HepG2 (cell line): ENCODE results near the gene USP7. TPM values are rescaled to one million over a fixed set of nuclear protein-coding genes. Genes with fewer than 3 reads are reported as not detected.

Source experiments
- FIP1L1 ChIP-seq: fragments of 200-400 bp; formaldehyde crosslinking; IDR thresholded peaks from 2 replicates; pipeline ENCODE4 v1.6.1; 2018; ENCODE audit warnings: low read depth, mild to moderate bottlenecking, low read length, moderate library complexity, borderline replicate concordance; ENCODE audit not compliant: insufficient read depth
- JUNB ChIP-seq: sonication (generic); formaldehyde crosslinking; IDR thresholded peaks from 2 replicates; pipeline ENCODE4 v1.8.0; 2022; ENCODE audit warnings: missing genetic modification reagents, mild to moderate bottlenecking, borderline replicate concordance
- KAT2B ChIP-seq: fragments of 150-350 bp; IDR thresholded peaks from 2 replicates; pipeline ENCODE4 v1.6.1; 2014; ENCODE audit warnings: low read depth, low read length, borderline replicate concordance
- KDM4B ChIP-seq: sonication (generic); formaldehyde crosslinking; IDR thresholded peaks from 2 replicates; pipeline ENCODE4 v1.4.0; 2020; ENCODE audit warnings: missing genetic modification reagents
- KLF16 ChIP-seq, 2 experiments: sonication (generic) in 1 of 2; formaldehyde crosslinking in 1 of 2; IDR thresholded peaks; 2 replicates each; pipeline versions ENCODE4 v1.6.1 to v1.8.0; 2016 to 2023; ENCODE audit warnings: missing genetic modification reagents in 2 of 2, missing compliant biosample characterization in 1 of 2
- LBX2 ChIP-seq: sonication (generic); formaldehyde crosslinking; IDR thresholded peaks from 2 replicates; pipeline ENCODE4 v1.5.0; 2020; ENCODE audit warnings: missing genetic modification reagents, mild to moderate bottlenecking, borderline replicate concordance
- MAZ ChIP-seq, 2 experiments: sonication (generic) in 1 of 2; formaldehyde crosslinking in 1 of 2; IDR thresholded peaks; 2 replicates each; pipeline versions ENCODE4 v1.5.0 to v1.6.1; 2012 to 2020; ENCODE audit warnings: low read depth in 2 of 2, mild to moderate bottlenecking in 2 of 2, borderline replicate concordance in 1 of 2, improper control_type of control experiment in 1 of 2, low read length in 1 of 2, missing genetic modification reagents in 1 of 2, moderate library complexity in 1 of 2
- MXI1 ChIP-seq: IDR thresholded peaks from 3 replicates; pipeline ENCODE4 v1.6.1; 2012; ENCODE audit warnings: low read depth, low read length, inconsistent platforms, borderline replicate concordance
- SOX6 ChIP-seq, 2 experiments: fragments of 450-650 bp in 1 of 2; sonication (generic) in 1 of 2; formaldehyde crosslinking in 1 of 2; IDR thresholded peaks; 2 replicates each; pipeline versions ENCODE4 v1.4.0 to v1.6.1; 2017 to 2020; ENCODE audit warnings: antibody characterized with exemption in 1 of 2, mild to moderate bottlenecking in 1 of 2, missing genetic modification reagents in 1 of 2
- STAT5B ChIP-seq: sonication (generic); formaldehyde crosslinking; IDR thresholded peaks from 2 replicates; pipeline ENCODE4 v1.4.0; 2020; ENCODE audit warnings: missing genetic modification reagents
- THYN1 ChIP-seq: sonication (generic); formaldehyde crosslinking; IDR thresholded peaks from 2 replicates; pipeline ENCODE4 v1.8.1; 2023; ENCODE audit warnings: low read depth, mild to moderate bottlenecking, moderate library complexity, missing genetic modification reagents, borderline replicate concordance
- UBTF ChIP-seq: sonication (generic); formaldehyde crosslinking; IDR thresholded peaks from 2 replicates; pipeline ENCODE4 v1.4.0; 2020; ENCODE audit warnings: mild to moderate bottlenecking, missing genetic modification reagents
- ZHX2 ChIP-seq, 2 experiments: sonication (generic) in 1 of 2; formaldehyde crosslinking in 1 of 2; IDR thresholded peaks; 2 replicates each; pipeline versions ENCODE4 v1.6.1 to v1.9.0; 2014 to 2022; ENCODE audit warnings: antibody characterized with exemption in 1 of 2, borderline replicate concordance in 1 of 2, inconsistent platforms in 1 of 2, low read depth in 1 of 2, missing genetic modification reagents in 1 of 2
- ZNF616 ChIP-seq: sonication (generic); formaldehyde crosslinking; IDR thresholded peaks from 2 replicates; pipeline ENCODE4 v1.5.0; 2020; ENCODE audit warnings: low read depth, mild to moderate bottlenecking, missing genetic modification reagents
- ZNF816 ChIP-seq: sonication (generic); formaldehyde crosslinking; IDR thresholded peaks from 2 replicates; pipeline ENCODE4 v1.8.0; 2022; ENCODE audit warnings: missing genetic modification reagents, mild to moderate bottlenecking, borderline replicate concordance
- polyA plus RNA-seq, 8 experiments: library from polyadenylated mRNA; depleted of rRNA in 3 of 8; stranded (reverse) in 7 of 8; unstranded in 1 of 8; fragments of >200 nt; fragmentation: Illumina TruSeq in 4 of 8; extraction: Trizol in 4 of 8; gene quantifications; 2 replicates each; pipeline versions ENCODE4 v1.2.1 to v1.2.3, GENCODE V29; 2011 to 2016; ENCODE audit warnings: low read depth in 4 of 8, missing spikeins in 1 of 8, mixed read lengths in 1 of 8; ENCODE audit not compliant: insufficient read depth in 1 of 8
- total RNA-seq, 5 experiments: library from RNA; depleted of rRNA; stranded (reverse); fragments of >200 nt; fragmentation: Illumina TruSeq; extraction: Trizol; gene quantifications; 2 replicates each; pipeline ENCODE4 v1.2.3, GENCODE V29; 2016; ENCODE audit warnings: low read depth in 1 of 5
- TF ChIP-seq, protein P1 (sequence below): IDR thresholded peaks from 2 replicates; pipeline ENCODE4 v1.6.1; 2016; ENCODE audit warnings: missing compliant biosample characterization, missing genetic modification reagents, borderline replicate concordance

USP7 gene
- total and polyA plus RNA-seq, 2 of the 13 experiments (the other 11 are each of a cell fraction or from before 2014, with no cell fraction given): 52.5 to 173 TPM

DNA sequence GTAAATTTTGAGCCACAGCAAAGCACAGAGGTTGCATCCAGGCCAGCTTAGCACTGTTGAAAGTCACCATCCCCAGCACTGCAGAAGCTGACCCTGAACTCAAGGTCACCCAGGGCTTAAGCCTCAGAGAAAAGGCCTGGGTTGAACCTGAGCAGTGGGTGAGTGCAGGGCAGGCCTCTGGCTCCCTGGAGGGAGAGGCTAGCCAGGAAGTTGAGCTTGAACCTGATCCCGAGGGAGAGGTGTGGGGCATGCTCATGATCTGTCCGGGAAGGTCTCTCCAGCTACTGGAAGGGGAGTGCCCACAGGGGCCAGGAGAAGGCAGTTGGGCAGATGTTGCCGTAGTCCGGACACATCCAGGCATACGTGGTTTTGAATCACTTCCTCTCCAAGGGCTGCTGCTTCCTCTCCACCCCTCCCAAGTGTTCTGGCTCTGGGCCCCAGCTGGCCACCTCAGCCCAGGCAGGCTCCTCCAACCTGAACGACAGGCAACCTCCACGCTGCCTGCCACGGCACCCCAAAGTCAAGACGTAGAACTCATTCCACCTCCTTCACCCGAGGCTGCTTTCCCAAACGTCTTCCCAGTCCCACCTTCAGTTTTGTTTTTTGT is 113.3 kb downstream of the USP7 start (continued):
- TF ChIP-seq, protein P1, sequence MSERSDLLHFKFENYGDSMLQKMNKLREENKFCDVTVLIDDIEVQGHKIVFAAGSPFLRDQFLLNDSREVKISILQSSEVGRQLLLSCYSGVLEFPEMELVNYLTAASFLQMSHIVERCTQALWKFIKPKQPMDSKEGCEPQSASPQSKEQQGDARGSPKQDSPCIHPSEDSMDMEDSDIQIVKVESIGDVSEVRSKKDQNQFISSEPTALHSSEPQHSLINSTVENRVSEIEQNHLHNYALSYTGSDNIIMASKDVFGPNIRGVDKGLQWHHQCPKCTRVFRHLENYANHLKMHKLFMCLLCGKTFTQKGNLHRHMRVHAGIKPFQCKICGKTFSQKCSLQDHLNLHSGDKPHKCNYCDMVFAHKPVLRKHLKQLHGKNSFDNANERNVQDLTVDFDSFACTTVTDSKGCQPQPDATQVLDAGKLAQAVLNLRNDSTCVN (CRISPR knock-in tag): peak; percentile 60; the same call in 1 of the 2 replicates
- TF ChIP-seq KLF16 (CRISPR knock-in tag; IDR thresholded peaks at IDR 0.05) (peak in 1 of 2 experiments; percentile 43; a peak in 1 of 4 replicates), MXI1 (peak; percentile 74; the same call in 2 of the 3 replicates), ZHX2 (IDR thresholded peaks at IDR 0.05; ENCODE audit: low read depth) (no peak), ZHX2 (CRISPR knock-in tag; IDR thresholded peaks at IDR 0.05; ENCODE audit: borderline replicate concordance) (0 out of 2 replicates have a peak, but pooled peaks have one; percentile 52), LBX2 (0 out of 2 replicates have a peak, but pooled peaks have one; percentile 64), THYN1 (peak; percentile 94; the same call in 1 of the 2 replicates), KAT2B (no peak), MAZ (IDR thresholded peaks at IDR 0.05; ENCODE audit: borderline replicate concordance, low read depth, low read length) (0 out of 2 replicates have a peak, but pooled peaks have one; percentile 16), MAZ (CRISPR knock-in tag; IDR thresholded peaks at IDR 0.05; ENCODE audit: low read depth) (peak; percentile 87), FIP1L1 (no peak), KDM4B (peak; percentile 84), JUNB (CRISPR knock-in tag) (no peak), SOX6 (IDR thresholded peaks at IDR 0.05) (no peak), SOX6 (CRISPR knock-in tag; IDR thresholded peaks at IDR 0.05) (peak; percentile 86), ZNF616 (CRISPR knock-in tag) (peak; percentile 70; the same call in 1 of the 2 replicates), ZNF816 (CRISPR knock-in tag) (0 out of 2 replicates have a peak, but pooled peaks have one; percentile 49), UBTF (CRISPR knock-in tag) (peak; percentile 88), STAT5B (CRISPR knock-in tag) (peak; percentile 30)
